ENCODE measurements around the gene SOX10.

GRCh38 chr22:38027487-38027886 is 43.1 kb upstream of the SOX10 start:
- TF ChIP-seq EZH2 (IDR thresholded peaks at IDR 0.05; ENCODE audit: borderline replicate concordance, insufficient read depth, low read depth, low read length, poor library complexity, severe bottlenecking): no peak
- TF ChIP-seq, protein P1, sequence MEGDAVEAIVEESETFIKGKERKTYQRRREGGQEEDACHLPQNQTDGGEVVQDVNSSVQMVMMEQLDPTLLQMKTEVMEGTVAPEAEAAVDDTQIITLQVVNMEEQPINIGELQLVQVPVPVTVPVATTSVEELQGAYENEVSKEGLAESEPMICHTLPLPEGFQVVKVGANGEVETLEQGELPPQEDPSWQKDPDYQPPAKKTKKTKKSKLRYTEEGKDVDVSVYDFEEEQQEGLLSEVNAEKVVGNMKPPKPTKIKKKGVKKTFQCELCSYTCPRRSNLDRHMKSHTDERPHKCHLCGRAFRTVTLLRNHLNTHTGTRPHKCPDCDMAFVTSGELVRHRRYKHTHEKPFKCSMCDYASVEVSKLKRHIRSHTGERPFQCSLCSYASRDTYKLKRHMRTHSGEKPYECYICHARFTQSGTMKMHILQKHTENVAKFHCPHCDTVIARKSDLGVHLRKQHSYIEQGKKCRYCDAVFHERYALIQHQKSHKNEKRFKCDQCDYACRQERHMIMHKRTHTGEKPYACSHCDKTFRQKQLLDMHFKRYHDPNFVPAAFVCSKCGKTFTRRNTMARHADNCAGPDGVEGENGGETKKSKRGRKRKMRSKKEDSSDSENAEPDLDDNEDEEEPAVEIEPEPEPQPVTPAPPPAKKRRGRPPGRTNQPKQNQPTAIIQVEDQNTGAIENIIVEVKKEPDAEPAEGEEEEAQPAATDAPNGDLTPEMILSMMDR (IDR thresholded peaks at IDR 0.05): no peak
